B cell (primary cell): ENCODE data around the gene C19orf53. TPM values are rescaled to one million over a fixed set of nuclear protein-coding genes. Genes with fewer than 3 reads are reported as not detected.

Source experiments
- ATAC-seq: fragments of 200-7000 bp; cut with Tn5 transposase; one replicate; pipeline ENCODE4 v1.10.0; 2021; ENCODE audit warnings: low read depth, mild to moderate bottlenecking, moderate number of reproducible peaks, moderate library complexity
- CTCF ChIA-PET: fragments of 350-600 bp; sonication (Branson Sonifier 250); formaldehyde crosslinking; loops from one replicate; lab custom pipeline; 2021; ENCODE audit warnings: antibody characterized with exemption, inconsistent platforms; lab: Charles Lee
- POLR2A ChIA-PET: fragments of 350-600 bp; sonication (Branson Sonifier 250); formaldehyde crosslinking; loops from one replicate; lab custom pipeline; 2021; ENCODE audit warnings: antibody characterized with exemption; lab: Charles Lee
- DNase-seq: peaks from one replicate; pipeline ENCODE4 v3.0.0; 2013
- H2AFZ ChIP-seq: 2 replicates; pipeline ENCODE4 v1.6.1; 2012; ENCODE audit warnings: mild to moderate bottlenecking, low read depth, low read length; ENCODE audit not compliant: insufficient read depth, poor library complexity, severe bottlenecking
- H3K27ac ChIP-seq, 2 donors: 1 replicate in 1 of 2; 2 replicates in 1 of 2; pipeline ENCODE4 v1.5.1; 2012 to 2013; ENCODE audit warnings: low read length in 2 of 2, mild to moderate bottlenecking in 2 of 2, moderate library complexity in 1 of 2
- H3K27me3 ChIP-seq, 4 experiments: fragments of 200-600 bp in 1 of 4; sonication (generic) in 1 of 4; replicated peaks in 1 of 4; 1 replicate in 2 of 4; 2 replicates in 2 of 4; pipeline versions ENCODE4 v1.6.1 to v1.7.0; 2013 to 2016; ENCODE audit warnings: low read length in 3 of 4, mild to moderate bottlenecking in 2 of 4, mixed read lengths in 1 of 4, moderate library complexity in 1 of 4; ENCODE audit not compliant: insufficient read depth in 4 of 4, control insufficient read depth in 3 of 4; ENCODE audit errors: control extremely low read depth in 1 of 4
- H3K36me3 ChIP-seq, 2 experiments: replicated peaks in 1 of 2; 1 replicate in 1 of 2; 2 replicates in 1 of 2; pipeline versions ENCODE4 v1.6.1 to v1.7.1; 2013; ENCODE audit warnings: low read length in 1 of 2; ENCODE audit not compliant: insufficient read depth in 2 of 2, control insufficient read depth in 1 of 2; ENCODE audit errors: control extremely low read depth in 1 of 2, extremely low read depth in 1 of 2
- H3K4me1 ChIP-seq, 2 donors: fragments of 200-600 bp in 1 of 2; sonication (generic) in 1 of 2; 1 replicate in 1 of 2; 2 replicates in 1 of 2; pipeline versions ENCODE4 v1.5.1 to v1.6.1; 2013 to 2017; ENCODE audit warnings: low read length in 2 of 2; ENCODE audit not compliant: control insufficient read depth in 2 of 2, insufficient read depth in 2 of 2
- H3K4me2 ChIP-seq: replicated peaks from 2 replicates; pipeline ENCODE3; 2012; ENCODE audit warnings: mild to moderate bottlenecking, low read depth, low read length; ENCODE audit not compliant: poor library complexity, severe bottlenecking
- H3K4me3 ChIP-seq, 5 experiments: fragments of 200-600 bp in 1 of 5; sonication (generic) in 1 of 5; 1 replicate in 3 of 5; 2 replicates in 2 of 5; pipeline versions ENCODE4 v1.5.1 to v1.7.0; 2011 to 2016; ENCODE audit warnings: low read length in 4 of 5, mild to moderate bottlenecking in 4 of 5, low read depth in 2 of 5, control low read depth in 1 of 5, moderate library complexity in 1 of 5; ENCODE audit not compliant: insufficient read depth in 1 of 5; ENCODE audit errors: control extremely low read depth in 1 of 5, extremely low read depth in 1 of 5
- H3K79me2 ChIP-seq: fragments of 200-600 bp; sonication (generic); one replicate; pipeline ENCODE4 v1.6.0; 2016; ENCODE audit warnings: low read length; ENCODE audit not compliant: control insufficient read depth, insufficient read depth
- H3K9ac ChIP-seq: fragments of 200-600 bp; sonication (generic); 2 replicates; pipeline ENCODE4 v1.6.1; 2017; ENCODE audit warnings: mild to moderate bottlenecking, low read length, moderate library complexity
- H3K9me3 ChIP-seq, 3 donors: one replicate each; pipeline versions ENCODE4 v1.6.1 to v1.7.1; 2013; ENCODE audit warnings: low read length in 2 of 3; ENCODE audit not compliant: control insufficient read depth in 2 of 3, insufficient read depth in 1 of 3; ENCODE audit errors: control extremely low read depth in 1 of 3
- H4K20me1 ChIP-seq: 2 replicates; pipeline ENCODE4 v1.6.0; 2012; ENCODE audit warnings: mild to moderate bottlenecking, low read length; ENCODE audit not compliant: insufficient read depth, control insufficient read depth, poor library complexity, severe bottlenecking
- H3K27ac Mint-ChIP-seq: one replicate; pipeline ENCODE4 v1.8.0; 2021; ENCODE audit warnings: mixed read lengths
- H3K27me3 Mint-ChIP-seq: one replicate; pipeline ENCODE4 v1.8.0; 2021; ENCODE audit warnings: mixed read lengths
- H3K4me1 Mint-ChIP-seq: one replicate; pipeline ENCODE4 v1.8.0; 2021; ENCODE audit warnings: mixed read lengths
- H3K4me3 Mint-ChIP-seq: one replicate; pipeline ENCODE4 v1.8.0; 2021; ENCODE audit warnings: mixed read lengths
- H3K9me3 Mint-ChIP-seq: one replicate; pipeline ENCODE4 v1.8.0; 2022; ENCODE audit warnings: mixed read lengths; ENCODE audit not compliant: insufficient read depth
- EZH2 ChIP-seq: IDR thresholded peaks from 2 replicates; pipeline ENCODE4 v1.6.1; 2012; ENCODE audit warnings: borderline replicate concordance, low read depth, mild to moderate bottlenecking, moderate library complexity, low read length; ENCODE audit not compliant: insufficient read depth, poor library complexity, severe bottlenecking
- WGBS: methylation state at CpG from one replicate; pipeline ENCODE4 v1.1.5; 2013; ENCODE audit warnings: missing lambda C conversion rate; ENCODE audit not compliant: insufficient coverage; 5-methylcytosine and 5-hydroxymethylcytosine counted together
- intact Hi-C: fragments of 100-400 bp; cut with micrococcal nuclease; formaldehyde crosslinking; loops from one replicate; pipeline ENCODE4 v1.10.0; 2022
- polyA plus RNA-seq: library from polyadenylated mRNA; depleted of rRNA; stranded (reverse); fragments of >200 nt; gene quantifications from 2 replicates; pipeline ENCODE4 v1.2.3, GENCODE V29; 2012
- total RNA-seq, 2 donors: library from RNA; stranded (reverse); fragments of 120-200 nt in 1 of 2; gene quantifications; 1 replicate in 1 of 2; 2 replicates in 1 of 2; pipeline versions ENCODE4 v1.2.3 to v1.2.4, GENCODE V29; 2013 to 2022
- TF ChIP-seq, protein P1 (sequence below): fragments of 200-600 bp; IDR thresholded peaks from one replicate; pipeline ENCODE4 v1.8.0; 2022; ENCODE audit warnings: antibody characterized with exemption, mild to moderate bottlenecking

Gene C19orf53
- total and polyA plus RNA-seq, 2 donors (not counting 1 experiment from before 2014, with no cell fraction given), result 62.5 to 110 TPM

DNA sequence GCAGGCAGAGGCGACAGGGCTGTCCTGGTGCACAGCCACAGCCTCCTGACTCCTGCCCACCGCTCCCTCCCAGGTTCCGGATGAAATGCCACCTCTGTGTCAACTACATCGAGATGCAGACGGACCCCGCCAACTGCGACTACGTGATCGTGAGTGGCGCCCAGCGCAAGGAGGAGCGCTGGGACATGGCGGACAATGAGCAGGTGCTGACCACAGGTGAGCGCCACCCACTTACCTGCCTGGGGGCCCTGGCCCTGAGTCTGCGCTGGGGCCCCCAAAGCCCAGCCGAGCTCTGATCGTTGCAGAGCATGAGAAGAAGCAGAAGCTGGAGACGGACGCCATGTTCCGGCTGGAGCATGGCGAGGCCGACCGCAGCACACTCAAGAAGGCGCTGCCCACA lies 15.5 kb upstream of the C19orf53 start:
- Histone ChIP-seq H3K4me2 (no peak overlapping the region), H3K27me3 (no peaks in the 10 kb centered on the region), H3K9me3 (no peaks in the 10 kb centered on the region), H3K9ac (no peak overlapping the region), H3K4me3 (no peak overlapping the region), H4K20me1 (no peaks in the 10 kb centered on the region), H3K79me2 (no peaks in the 10 kb centered on the region), H3K27ac (no peak overlapping the region), H3K36me3 (peaks cover 3 to 51% of the 10 kb centered on the region in 2 experiments), H3K4me1 (peaks cover under 1 to 1% of the 10 kb centered on the region in 2 donors), H2AFZ (no peak overlapping the region)
- ATAC-seq, result no peak
- intact Hi-C loops, result no loop called here
- ChIA-PET CTCF (no interaction called here), POLR2A (no interaction called here)
- TF ChIP-seq, protein P1, sequence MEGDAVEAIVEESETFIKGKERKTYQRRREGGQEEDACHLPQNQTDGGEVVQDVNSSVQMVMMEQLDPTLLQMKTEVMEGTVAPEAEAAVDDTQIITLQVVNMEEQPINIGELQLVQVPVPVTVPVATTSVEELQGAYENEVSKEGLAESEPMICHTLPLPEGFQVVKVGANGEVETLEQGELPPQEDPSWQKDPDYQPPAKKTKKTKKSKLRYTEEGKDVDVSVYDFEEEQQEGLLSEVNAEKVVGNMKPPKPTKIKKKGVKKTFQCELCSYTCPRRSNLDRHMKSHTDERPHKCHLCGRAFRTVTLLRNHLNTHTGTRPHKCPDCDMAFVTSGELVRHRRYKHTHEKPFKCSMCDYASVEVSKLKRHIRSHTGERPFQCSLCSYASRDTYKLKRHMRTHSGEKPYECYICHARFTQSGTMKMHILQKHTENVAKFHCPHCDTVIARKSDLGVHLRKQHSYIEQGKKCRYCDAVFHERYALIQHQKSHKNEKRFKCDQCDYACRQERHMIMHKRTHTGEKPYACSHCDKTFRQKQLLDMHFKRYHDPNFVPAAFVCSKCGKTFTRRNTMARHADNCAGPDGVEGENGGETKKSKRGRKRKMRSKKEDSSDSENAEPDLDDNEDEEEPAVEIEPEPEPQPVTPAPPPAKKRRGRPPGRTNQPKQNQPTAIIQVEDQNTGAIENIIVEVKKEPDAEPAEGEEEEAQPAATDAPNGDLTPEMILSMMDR, result no peak
- no peak for TF ChIP-seq EZH2
- Mint-ChIP-seq H3K4me1 (peaks cover 5% of the 10 kb centered on the region), H3K27me3 (no peaks in the 10 kb centered on the region), H3K27ac (no peak overlapping the region), H3K4me3 (no peak overlapping the region), H3K9me3 (no peaks in the 10 kb centered on the region)
- WGBS, result 97% methylated on average over 24 of the region's 24 CpGs
- DNase-seq, result no peak

DNA sequence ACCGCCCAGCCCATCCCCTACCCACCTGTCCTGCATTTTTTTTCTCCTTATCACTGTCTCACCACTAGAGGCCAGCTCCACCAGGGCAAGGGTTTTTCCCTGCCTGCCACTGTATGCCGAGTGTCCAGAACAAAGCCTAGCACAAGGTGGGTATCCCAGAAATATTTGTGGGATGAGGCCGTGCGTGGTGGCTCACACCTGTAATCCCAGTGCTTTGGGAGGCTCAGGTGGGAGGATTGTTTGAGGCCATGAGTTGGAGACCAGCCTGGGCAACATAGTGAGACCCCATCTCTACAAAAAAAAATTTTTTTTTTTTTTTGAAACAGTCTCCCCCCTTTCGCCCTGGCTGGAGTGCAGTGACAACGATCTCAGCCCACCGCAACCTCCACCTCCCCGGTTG lies 12.8 kb upstream of the C19orf53 start:
- H4K20me1 ChIP-seq, result no peaks in the 10 kb centered on the region

More for the DNA sequence above, 12.8 kb upstream of the C19orf53 start:
- Mint-ChIP-seq H3K27ac (no peak overlapping the region), H3K4me3 (no peak overlapping the region), H3K4me1 (peaks cover 17% of the 10 kb centered on the region), H3K9me3 (no peaks in the 10 kb centered on the region), H3K27me3 (no peaks in the 10 kb centered on the region)
- ATAC-seq (no peak), DNase-seq (no peak)
- Histone ChIP-seq H3K4me1 (peaks cover 11 to 19% of the 10 kb centered on the region in 2 donors), H3K27ac (no peak overlapping the region), H3K27me3 (peaks cover 0 to 6% (median 0%) of the 10 kb centered on the region in 4 experiments), H3K9ac (no peak overlapping the region), H3K4me3 (no peak overlapping the region), H3K36me3 (peaks cover 0 to 34% of the 10 kb centered on the region in 2 experiments), H3K4me2 (no peak overlapping the region), H3K79me2 (peaks cover 9% of the 10 kb centered on the region), H2AFZ (no peak overlapping the region), H3K9me3 (no peaks in the 10 kb centered on the region)
- ChIA-PET CTCF (interaction anchor here (0.9 kb wide), 1 partner anchor 101 kb away, joined by 4 read pairs; no protein-coding TSS in a partner anchor), POLR2A (interaction anchor here (0.6 to 0.7 kb wide), 3 partner anchors 35 to 365 kb away, joined by 3 read pairs; no protein-coding TSS in a partner anchor)
- WGBS, result 100% methylated on average over 6 of the region's 8 CpGs
- TF ChIP-seq, protein P1, result no peak
- TF ChIP-seq EZH2, result no peak
- intact Hi-C loops, result no loop called here
